ENCODE measurements around the gene TNFAIP3. TPM values are rescaled to one million over a fixed set of nuclear protein-coding genes. Genes with fewer than 3 reads are reported as not detected.

Gene TNFAIP3
- total and polyA plus RNA-seq, 2 donors (not counting 1 experiment from before 2014, with no cell fraction given): 86.2 to 92.0 TPM

GRCh38 chr6:137879885-137880745 lies 13.1 kb downstream of the TNFAIP3 start:
- H3K9me3 ChIP-seq (ENCODE audit: control extremely low read depth in 1 of 3, control insufficient read depth in 2 of 3, insufficient read depth in 1 of 3, low read length in 2 of 3): no peaks in the 10 kb centered on the region
- peaks cover 55% of the 10 kb centered on the region for H3K79me2 ChIP-seq (ENCODE audit: control insufficient read depth, insufficient read depth, low read length)
- no peak overlapping the region for H3K4me3 ChIP-seq (ENCODE audit: control extremely low read depth in 1 of 5, extremely low read depth in 1 of 5, insufficient read depth in 1 of 5, low read depth in 2 of 5, low read length in 4 of 5)
- CTCF ChIA-PET: interaction anchor here (1.5 kb wide), 1 partner anchor 11 kb away, joined by 4 read pairs; no protein-coding TSS in a partner anchor
- TF ChIP-seq CTCF (IDR thresholded peaks at IDR 0.05): no peak
- no peak for TF ChIP-seq EZH2 (IDR thresholded peaks at IDR 0.05; ENCODE audit: borderline replicate concordance, insufficient read depth, low read depth, low read length, poor library complexity, severe bottlenecking)
- H3K36me3 ChIP-seq (replicated peaks in 1 of 2; ENCODE audit: control extremely low read depth in 1 of 2, control insufficient read depth in 1 of 2, extremely low read depth in 1 of 2, insufficient read depth in 2 of 2, low read length in 1 of 2): peaks cover 1 to 79% of the 10 kb centered on the region in 2 experiments
- H3K4me2 ChIP-seq (replicated peaks; ENCODE audit: low read depth, low read length, poor library complexity, severe bottlenecking): no peak overlapping the region
- intact Hi-C loops (cut with micrococcal nuclease): no loop called here
- Mint-ChIP-seq H3K9me3 (ENCODE audit: insufficient read depth) (no peaks in the 10 kb centered on the region), H3K4me3 (no peak overlapping the region), H3K27ac (no peak overlapping the region), H3K4me1 (peaks cover 23% of the 10 kb centered on the region), H3K27me3 (no peaks in the 10 kb centered on the region)
- H3K9ac ChIP-seq (ENCODE audit: low read length): no peak overlapping the region
- peak overlapping the region in 1 of 2 donors; percentile 52 for H3K27ac ChIP-seq (ENCODE audit: low read length in 2 of 2)
- DNase-seq (no peak), ATAC-seq (ENCODE audit: low read depth) (no peak)
- POLR2A ChIA-PET: interaction anchor here (1.3 kb wide), 1 partner anchor 10 kb away, joined by 4 read pairs; no protein-coding TSS in a partner anchor
- no peak overlapping the region for H2AFZ ChIP-seq (ENCODE audit: insufficient read depth, low read depth, low read length, poor library complexity, severe bottlenecking)
- no peaks in the 10 kb centered on the region for H3K27me3 ChIP-seq (replicated peaks in 1 of 4; ENCODE audit: control extremely low read depth in 1 of 4, control insufficient read depth in 3 of 4, insufficient read depth in 4 of 4, low read length in 3 of 4)
- peaks cover 46% of the 10 kb centered on the region for H4K20me1 ChIP-seq (ENCODE audit: control insufficient read depth, insufficient read depth, low read length, poor library complexity, severe bottlenecking)
- peaks cover 12% of the 10 kb centered on the region in 2 donors for H3K4me1 ChIP-seq (ENCODE audit: control insufficient read depth in 2 of 2, insufficient read depth in 2 of 2, low read length in 2 of 2)
- WGBS (ENCODE audit: insufficient coverage): 98% methylated on average over 11 of the region's 13 CpGs
